B cell (primary cell): ENCODE data around the gene GAREM2. TPM values are rescaled to one million over a fixed set of nuclear protein-coding genes. Genes with fewer than 3 reads are reported as not detected.

Source experiments
- ATAC-seq: fragments of 200-7000 bp; cut with Tn5 transposase; one replicate; pipeline ENCODE4 v1.10.0; 2021; ENCODE audit warnings: low read depth, mild to moderate bottlenecking, moderate number of reproducible peaks, moderate library complexity
- CTCF ChIA-PET: fragments of 350-600 bp; sonication (Branson Sonifier 250); formaldehyde crosslinking; loops from one replicate; lab custom pipeline; 2021; ENCODE audit warnings: antibody characterized with exemption, inconsistent platforms; lab: Charles Lee
- POLR2A ChIA-PET: fragments of 350-600 bp; sonication (Branson Sonifier 250); formaldehyde crosslinking; loops from one replicate; lab custom pipeline; 2021; ENCODE audit warnings: antibody characterized with exemption; lab: Charles Lee
- DNase-seq: peaks from one replicate; pipeline ENCODE4 v3.0.0; 2013
- H2AFZ ChIP-seq: 2 replicates; pipeline ENCODE4 v1.6.1; 2012; ENCODE audit warnings: mild to moderate bottlenecking, low read depth, low read length; ENCODE audit not compliant: insufficient read depth, poor library complexity, severe bottlenecking
- H3K27ac ChIP-seq, 2 donors: 1 replicate in 1 of 2; 2 replicates in 1 of 2; pipeline ENCODE4 v1.5.1; 2012 to 2013; ENCODE audit warnings: low read length in 2 of 2, mild to moderate bottlenecking in 2 of 2, moderate library complexity in 1 of 2
- H3K27me3 ChIP-seq, 4 experiments: fragments of 200-600 bp in 1 of 4; sonication (generic) in 1 of 4; replicated peaks in 1 of 4; 1 replicate in 2 of 4; 2 replicates in 2 of 4; pipeline versions ENCODE4 v1.6.1 to v1.7.0; 2013 to 2016; ENCODE audit warnings: low read length in 3 of 4, mild to moderate bottlenecking in 2 of 4, mixed read lengths in 1 of 4, moderate library complexity in 1 of 4; ENCODE audit not compliant: insufficient read depth in 4 of 4, control insufficient read depth in 3 of 4; ENCODE audit errors: control extremely low read depth in 1 of 4
- H3K36me3 ChIP-seq, 2 experiments: replicated peaks in 1 of 2; 1 replicate in 1 of 2; 2 replicates in 1 of 2; pipeline versions ENCODE4 v1.6.1 to v1.7.1; 2013; ENCODE audit warnings: low read length in 1 of 2; ENCODE audit not compliant: insufficient read depth in 2 of 2, control insufficient read depth in 1 of 2; ENCODE audit errors: control extremely low read depth in 1 of 2, extremely low read depth in 1 of 2
- H3K4me1 ChIP-seq, 2 donors: fragments of 200-600 bp in 1 of 2; sonication (generic) in 1 of 2; 1 replicate in 1 of 2; 2 replicates in 1 of 2; pipeline versions ENCODE4 v1.5.1 to v1.6.1; 2013 to 2017; ENCODE audit warnings: low read length in 2 of 2; ENCODE audit not compliant: control insufficient read depth in 2 of 2, insufficient read depth in 2 of 2
- H3K4me2 ChIP-seq: replicated peaks from 2 replicates; pipeline ENCODE3; 2012; ENCODE audit warnings: mild to moderate bottlenecking, low read depth, low read length; ENCODE audit not compliant: poor library complexity, severe bottlenecking
- H3K4me3 ChIP-seq, 5 experiments: fragments of 200-600 bp in 1 of 5; sonication (generic) in 1 of 5; 1 replicate in 3 of 5; 2 replicates in 2 of 5; pipeline versions ENCODE4 v1.5.1 to v1.7.0; 2011 to 2016; ENCODE audit warnings: low read length in 4 of 5, mild to moderate bottlenecking in 4 of 5, low read depth in 2 of 5, control low read depth in 1 of 5, moderate library complexity in 1 of 5; ENCODE audit not compliant: insufficient read depth in 1 of 5; ENCODE audit errors: control extremely low read depth in 1 of 5, extremely low read depth in 1 of 5
- H3K79me2 ChIP-seq: fragments of 200-600 bp; sonication (generic); one replicate; pipeline ENCODE4 v1.6.0; 2016; ENCODE audit warnings: low read length; ENCODE audit not compliant: control insufficient read depth, insufficient read depth
- H3K9ac ChIP-seq: fragments of 200-600 bp; sonication (generic); 2 replicates; pipeline ENCODE4 v1.6.1; 2017; ENCODE audit warnings: mild to moderate bottlenecking, low read length, moderate library complexity
- H3K9me3 ChIP-seq, 3 donors: one replicate each; pipeline versions ENCODE4 v1.6.1 to v1.7.1; 2013; ENCODE audit warnings: low read length in 2 of 3; ENCODE audit not compliant: control insufficient read depth in 2 of 3, insufficient read depth in 1 of 3; ENCODE audit errors: control extremely low read depth in 1 of 3
- H4K20me1 ChIP-seq: 2 replicates; pipeline ENCODE4 v1.6.0; 2012; ENCODE audit warnings: mild to moderate bottlenecking, low read length; ENCODE audit not compliant: insufficient read depth, control insufficient read depth, poor library complexity, severe bottlenecking
- H3K27ac Mint-ChIP-seq: one replicate; pipeline ENCODE4 v1.8.0; 2021; ENCODE audit warnings: mixed read lengths
- H3K27me3 Mint-ChIP-seq: one replicate; pipeline ENCODE4 v1.8.0; 2021; ENCODE audit warnings: mixed read lengths
- H3K4me1 Mint-ChIP-seq: one replicate; pipeline ENCODE4 v1.8.0; 2021; ENCODE audit warnings: mixed read lengths
- H3K4me3 Mint-ChIP-seq: one replicate; pipeline ENCODE4 v1.8.0; 2021; ENCODE audit warnings: mixed read lengths
- H3K9me3 Mint-ChIP-seq: one replicate; pipeline ENCODE4 v1.8.0; 2022; ENCODE audit warnings: mixed read lengths; ENCODE audit not compliant: insufficient read depth
- EZH2 ChIP-seq: IDR thresholded peaks from 2 replicates; pipeline ENCODE4 v1.6.1; 2012; ENCODE audit warnings: borderline replicate concordance, low read depth, mild to moderate bottlenecking, moderate library complexity, low read length; ENCODE audit not compliant: insufficient read depth, poor library complexity, severe bottlenecking
- WGBS: methylation state at CpG from one replicate; pipeline ENCODE4 v1.1.5; 2013; ENCODE audit warnings: missing lambda C conversion rate; ENCODE audit not compliant: insufficient coverage; 5-methylcytosine and 5-hydroxymethylcytosine counted together
- intact Hi-C: fragments of 100-400 bp; cut with micrococcal nuclease; formaldehyde crosslinking; loops from one replicate; pipeline ENCODE4 v1.10.0; 2022
- polyA plus RNA-seq: library from polyadenylated mRNA; depleted of rRNA; stranded (reverse); fragments of >200 nt; gene quantifications from 2 replicates; pipeline ENCODE4 v1.2.3, GENCODE V29; 2012
- total RNA-seq, 2 donors: library from RNA; stranded (reverse); fragments of 120-200 nt in 1 of 2; gene quantifications; 1 replicate in 1 of 2; 2 replicates in 1 of 2; pipeline versions ENCODE4 v1.2.3 to v1.2.4, GENCODE V29; 2013 to 2022
- TF ChIP-seq, protein P1 (sequence below): fragments of 200-600 bp; IDR thresholded peaks from one replicate; pipeline ENCODE4 v1.8.0; 2022; ENCODE audit warnings: antibody characterized with exemption, mild to moderate bottlenecking

GAREM2 gene
- total and polyA plus RNA-seq, 2 donors (not counting 1 experiment from before 2014, with no cell fraction given) = 0.27 to 1.7 TPM

GRCh38 chr2:26128176-26128575 is 44.7 kb upstream of the GAREM2 start:
- POLR2A ChIA-PET = no interaction called here
- H2AFZ ChIP-seq = no peak overlapping the region
- no peak overlapping the region for H3K27ac ChIP-seq
- no peaks in the 10 kb centered on the region for H3K4me1 ChIP-seq
- ATAC-seq (no peak), DNase-seq (no peak)
- no peak overlapping the region for H3K4me3 Mint-ChIP-seq
- no peaks in the 10 kb centered on the region for H3K9me3 ChIP-seq
- H3K4me3 ChIP-seq = no peak overlapping the region
- whole genome bisulfite sequencing = 96% methylated on average over 6 of the region's 8 CpGs
- intact Hi-C loops = no loop called here
- no peaks in the 10 kb centered on the region for H3K9me3 Mint-ChIP-seq
- H3K27ac Mint-ChIP-seq = no peak overlapping the region
- H4K20me1 ChIP-seq = peaks cover 15% of the 10 kb centered on the region
- H3K27me3 ChIP-seq = no peaks in the 10 kb centered on the region
- CTCF ChIA-PET = no interaction called here
- TF ChIP-seq, protein P1, sequence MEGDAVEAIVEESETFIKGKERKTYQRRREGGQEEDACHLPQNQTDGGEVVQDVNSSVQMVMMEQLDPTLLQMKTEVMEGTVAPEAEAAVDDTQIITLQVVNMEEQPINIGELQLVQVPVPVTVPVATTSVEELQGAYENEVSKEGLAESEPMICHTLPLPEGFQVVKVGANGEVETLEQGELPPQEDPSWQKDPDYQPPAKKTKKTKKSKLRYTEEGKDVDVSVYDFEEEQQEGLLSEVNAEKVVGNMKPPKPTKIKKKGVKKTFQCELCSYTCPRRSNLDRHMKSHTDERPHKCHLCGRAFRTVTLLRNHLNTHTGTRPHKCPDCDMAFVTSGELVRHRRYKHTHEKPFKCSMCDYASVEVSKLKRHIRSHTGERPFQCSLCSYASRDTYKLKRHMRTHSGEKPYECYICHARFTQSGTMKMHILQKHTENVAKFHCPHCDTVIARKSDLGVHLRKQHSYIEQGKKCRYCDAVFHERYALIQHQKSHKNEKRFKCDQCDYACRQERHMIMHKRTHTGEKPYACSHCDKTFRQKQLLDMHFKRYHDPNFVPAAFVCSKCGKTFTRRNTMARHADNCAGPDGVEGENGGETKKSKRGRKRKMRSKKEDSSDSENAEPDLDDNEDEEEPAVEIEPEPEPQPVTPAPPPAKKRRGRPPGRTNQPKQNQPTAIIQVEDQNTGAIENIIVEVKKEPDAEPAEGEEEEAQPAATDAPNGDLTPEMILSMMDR = no peak
- TF ChIP-seq EZH2 = no peak
- H3K4me1 Mint-ChIP-seq = peaks cover 2% of the 10 kb centered on the region
- H3K4me2 ChIP-seq = no peak overlapping the region
- peaks cover 3% of the 10 kb centered on the region for H3K79me2 ChIP-seq
- H3K9ac ChIP-seq = no peak overlapping the region
- peaks cover 4 to 36% of the 10 kb centered on the region in 2 experiments for H3K36me3 ChIP-seq
- no peaks in the 10 kb centered on the region for H3K27me3 Mint-ChIP-seq

- Histone ChIP-seq H3K27me3 (no peaks in the 10 kb centered on the region), H3K4me1 (no peaks in the 10 kb centered on the region), H2AFZ (no peak overlapping the region), H3K4me3 (no peak overlapping the region), H3K27ac (no peak overlapping the region), H3K4me2 (no peak overlapping the region), H4K20me1 (peaks cover 3% of the 10 kb centered on the region), H3K36me3 (peaks cover 6 to 51% of the 10 kb centered on the region in 2 experiments), H3K9me3 (no peaks in the 10 kb centered on the region), H3K9ac (no peak overlapping the region), H3K79me2 (no peaks in the 10 kb centered on the region)
- CTCF ChIA-PET = interaction anchor here (1.0 kb wide), 1 partner anchor 14 kb away, joined by 3 read pairs; no protein-coding TSS in a partner anchor
- DNase-seq = no peak
- no peaks in the 10 kb centered on the region for H3K9me3 Mint-ChIP-seq
- intact Hi-C loops = no loop called here
- POLR2A ChIA-PET = no interaction called here
- no peak for ATAC-seq
- no peak overlapping the region for H3K27ac Mint-ChIP-seq
- no peak overlapping the region for H3K4me3 Mint-ChIP-seq
- no peaks in the 10 kb centered on the region for H3K4me1 Mint-ChIP-seq
- TF ChIP-seq, protein P1 = no peak
- no peak for TF ChIP-seq EZH2
- H3K27me3 Mint-ChIP-seq = no peaks in the 10 kb centered on the region
- WGBS = 86% methylated on average over 1 of the region's 3 CpGs
These were observed 42.1 kb upstream of the GAREM2 start for GRCh38 chr2:26130763-26131162.
